Stimulated activated CD4-positive, alpha-beta T cell treated with anti-CD3 and anti-CD28 coated beads, TNF-alpha, amount 100 ng/mL, for 24 hours (primary cell): ENCODE results near the gene HOXA13.
A peak's percentile ranks its signal among the peaks of the same experiment; 100 is the strongest.

Experiments used
- DNase-seq, 3 experiments: peaks; one replicate each; pipeline ENCODE4 v3.0.0-alpha.2; 2020; ENCODE audit warnings: low read depth in 3 of 3

The HOXA13 gene

GRCh38 chr7:27181795-27182275 is 18.1 kb downstream of the HOXA13 start:
- DNase-seq = no peak

GRCh38 chr7:27180431-27181420 is 19.2 kb downstream of the HOXA13 start:
- no peak for DNase-seq

- DNase-seq = peak in 1 of 3 experiments; percentile 56
These were observed 20.1 kb downstream of the HOXA13 start for GRCh38 chr7:27179503-27180430.

DNA sequence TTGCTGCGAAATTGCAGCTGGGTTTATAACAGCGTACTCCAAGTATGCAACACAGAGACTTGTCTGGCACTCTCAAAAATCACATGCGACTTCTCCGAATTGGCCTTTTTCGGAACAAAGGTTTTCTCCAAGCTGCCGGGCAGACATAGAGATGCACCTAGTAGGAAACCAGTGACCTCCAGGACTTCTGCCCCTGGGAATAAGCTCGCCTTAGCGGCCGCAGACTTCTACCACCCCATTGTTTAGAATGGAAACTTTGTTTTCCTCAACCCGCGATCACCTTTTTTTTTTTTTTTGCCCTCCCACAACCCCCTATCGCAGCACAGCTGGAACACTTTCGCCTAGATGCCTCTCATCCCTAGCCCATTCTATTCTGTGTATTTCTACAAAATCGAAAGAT is 20.9 kb downstream of the HOXA13 start:
- DNase-seq = no peak

- DNase-seq = no peak
These were observed 21.5 kb downstream of the HOXA13 start for GRCh38 chr7:27178366-27178765.

DNA sequence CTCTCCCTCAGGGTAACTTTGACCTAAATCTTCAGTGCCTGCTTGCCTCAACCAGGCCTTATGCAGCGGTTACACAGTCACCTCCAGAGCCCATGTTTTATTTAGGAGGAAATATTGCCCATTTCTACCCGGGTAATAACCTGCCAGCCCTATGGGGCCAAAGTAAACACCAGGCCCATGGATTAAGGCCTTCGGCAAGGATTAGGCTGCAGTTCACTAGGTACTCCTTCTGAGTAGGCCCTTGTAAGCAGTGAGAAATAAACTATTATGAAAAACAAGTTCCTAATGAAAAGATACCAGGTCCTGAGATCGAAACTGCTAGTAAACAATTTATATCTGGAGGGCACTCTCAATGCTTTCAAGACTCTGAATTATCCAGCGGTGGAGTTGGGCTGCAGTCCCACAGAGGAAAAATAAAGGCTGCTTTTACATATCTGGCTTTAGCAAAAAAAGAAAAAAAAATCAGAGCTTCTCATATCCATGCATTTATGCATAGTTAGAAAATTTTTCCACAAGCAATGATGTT is 22.0 kb downstream of the HOXA13 start:
- no peak for DNase-seq

DNA sequence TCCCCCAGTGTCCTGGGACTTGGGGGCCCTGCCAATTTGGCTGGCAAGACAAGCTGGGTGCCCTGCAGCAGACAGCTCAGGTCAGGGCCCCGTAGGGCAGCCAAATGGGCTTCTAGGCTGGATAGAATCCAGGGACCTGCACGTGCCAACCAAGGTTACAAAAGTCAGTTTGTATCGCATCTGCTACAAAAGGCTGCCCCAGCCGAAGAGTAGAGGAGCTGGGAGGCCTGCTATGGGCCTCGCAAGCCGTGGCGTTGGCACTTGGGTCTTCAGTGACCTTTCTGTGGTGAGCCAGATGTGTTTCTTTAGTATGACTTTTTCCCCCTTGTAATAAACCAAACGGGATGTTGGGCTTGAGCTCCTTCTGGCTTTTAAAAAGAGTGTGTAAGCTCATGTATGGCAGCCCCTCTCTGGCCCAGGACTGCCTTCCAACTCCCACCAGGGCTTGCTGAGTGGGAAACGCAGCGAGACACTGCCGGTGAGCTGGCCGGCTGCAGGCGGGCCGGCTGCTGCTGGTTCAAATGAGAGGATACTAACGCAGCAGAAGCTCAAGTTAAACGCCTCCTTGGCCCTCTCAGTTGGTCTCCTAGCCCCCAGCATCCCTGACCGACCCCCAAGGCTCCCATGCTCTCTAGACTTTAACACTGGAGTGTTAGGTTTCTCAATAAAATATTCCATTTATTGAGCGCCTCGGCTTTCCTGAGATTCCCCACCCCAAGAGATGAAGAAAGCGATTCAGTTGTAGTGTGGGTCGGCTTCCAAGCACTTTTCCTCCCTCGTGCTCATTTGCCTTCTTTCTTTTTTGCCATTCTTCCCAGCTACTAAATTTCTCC is 22.7 kb downstream of the HOXA13 start:
- DNase-seq = no peak

GRCh38 chr7:27176524-27176845 is 23.4 kb downstream of the HOXA13 start:
- DNase-seq = no peak

GRCh38 chr7:27175626-27176523 is 24.0 kb downstream of the HOXA13 start:
- DNase-seq = no peak

DNA sequence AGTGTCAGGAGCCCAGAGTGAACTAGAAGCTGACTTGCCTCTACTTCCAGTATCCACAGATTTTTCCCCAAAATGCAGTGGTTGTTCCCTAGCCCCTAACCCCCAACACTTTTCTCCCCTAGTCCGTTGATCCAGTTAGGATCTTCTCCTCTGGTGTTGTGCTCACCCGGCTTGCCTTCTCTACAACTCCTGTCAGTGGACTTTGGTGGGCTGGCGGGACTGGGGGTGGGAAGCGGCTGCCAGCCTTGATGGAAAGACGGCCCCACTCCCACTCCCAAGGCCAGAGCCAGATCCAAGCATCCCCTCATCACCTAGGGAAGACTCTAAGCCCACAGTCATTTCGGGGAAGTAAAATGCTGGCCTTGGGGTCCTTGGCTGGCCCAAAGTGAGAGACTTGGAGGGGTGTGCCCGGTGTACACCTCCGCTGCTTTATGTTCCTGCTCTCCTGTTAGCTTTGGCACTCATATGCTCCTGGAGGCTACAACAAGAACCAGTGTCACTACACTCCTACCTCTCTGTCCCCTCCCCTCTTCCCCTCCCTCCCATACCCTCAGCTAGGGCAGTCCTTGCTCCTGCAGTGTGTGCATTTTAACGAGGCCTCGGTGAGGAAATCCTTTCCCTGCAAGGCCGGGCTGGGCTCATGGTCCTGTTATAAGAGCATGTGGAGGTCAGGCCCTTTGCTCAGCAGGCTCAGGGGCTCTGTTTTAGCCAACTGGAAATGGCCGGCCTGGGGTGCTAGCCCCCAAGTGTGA is 24.8 kb downstream of the HOXA13 start:
- no peak for DNase-seq

GRCh38 chr7:27173956-27174873 is 25.7 kb downstream of the HOXA13 start, which contains the start of gene HOXA10:
Gene HOXA10, minus strand, starts transcription at chr7:27174320. Its CDS starts 14 bp downstream, at chr7:27174306.
- no peak for DNase-seq

DNA sequence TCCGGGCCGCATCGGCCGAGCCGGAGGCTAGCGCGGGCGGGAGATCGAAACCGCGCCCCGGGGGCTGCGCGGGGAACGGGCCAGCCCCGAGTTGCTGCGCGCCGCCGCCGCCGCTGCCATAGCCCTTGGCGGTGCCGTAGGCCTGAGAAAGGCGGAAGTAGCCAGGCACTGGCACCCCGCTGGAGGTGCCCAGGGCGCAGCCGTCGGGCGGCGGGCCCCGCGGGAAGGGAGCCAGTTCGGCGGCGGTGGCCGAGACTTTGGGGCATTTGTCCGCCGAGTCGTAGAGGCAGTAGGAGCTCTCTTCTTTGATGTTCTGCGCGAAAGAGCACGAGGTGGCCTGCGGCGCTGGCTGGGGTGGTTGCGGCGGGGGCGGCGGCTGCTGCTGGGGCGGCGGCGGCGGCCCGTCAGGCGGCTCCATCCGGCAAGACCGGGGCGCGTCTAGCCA is 26.4 kb downstream of the HOXA13 start:
- no peak for DNase-seq

DNA sequence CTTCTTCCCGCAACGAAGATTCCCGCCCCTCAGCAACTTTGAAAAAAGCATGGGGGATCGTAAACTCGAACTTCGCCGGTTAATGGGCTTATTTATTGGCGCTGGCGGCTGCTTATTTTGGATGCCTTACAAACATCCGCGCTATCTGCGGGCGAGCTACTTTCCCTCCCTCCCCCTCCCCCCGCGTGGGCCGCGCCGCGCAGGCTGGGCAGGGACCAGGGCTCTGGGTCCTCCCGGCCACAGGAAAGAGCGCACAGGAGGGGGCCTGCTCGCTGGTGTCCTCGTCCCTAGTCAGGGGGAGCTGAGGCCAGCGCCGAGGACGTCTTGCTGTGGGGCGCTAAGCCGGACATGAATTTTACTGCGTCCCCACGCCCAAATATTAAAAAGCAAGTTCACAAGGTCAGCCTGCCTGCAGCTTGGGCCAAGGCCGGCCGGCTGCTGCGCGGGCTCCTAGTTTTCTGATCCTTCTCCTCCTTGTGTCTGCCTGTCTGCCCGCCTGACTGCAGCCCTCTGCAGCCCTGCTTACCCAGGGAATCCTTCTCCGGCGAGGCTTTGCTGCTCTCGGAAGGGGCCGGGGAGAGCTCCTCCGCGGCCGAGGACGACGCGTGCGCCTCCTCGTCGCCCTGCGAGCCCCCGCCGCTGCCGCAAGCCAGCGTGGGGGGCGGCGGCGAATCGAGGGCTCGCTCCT is 26.9 kb downstream of the HOXA13 start:
- DNase-seq = no peak

- no peak for DNase-seq
These were observed 27.5 kb downstream of the HOXA13 start for GRCh38 chr7:27172315-27172774.

GRCh38 chr7:27171637-27172314 is 28.1 kb downstream of the HOXA13 start:
- no peak for DNase-seq

DNA sequence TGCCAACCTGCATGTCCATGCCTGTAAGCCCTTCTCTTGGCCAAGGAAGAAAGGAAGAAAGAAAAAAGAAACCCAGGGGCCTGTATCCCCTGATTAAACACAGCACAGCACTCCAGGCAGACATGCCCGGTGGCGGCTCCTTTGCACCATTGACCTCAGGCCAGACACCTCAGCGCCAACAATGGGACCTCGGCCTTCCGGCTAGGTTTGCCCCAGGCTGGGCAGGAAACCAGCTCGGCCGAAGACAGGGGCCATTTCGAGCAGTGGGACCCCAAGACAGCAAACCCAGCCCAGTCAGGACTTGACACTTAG is 28.6 kb downstream of the HOXA13 start:
- no peak for DNase-seq
